Ovary (tissue), 9 donors: ENCODE results near the gene SYS1. TPM values are rescaled to one million over a fixed set of nuclear protein-coding genes. Genes with fewer than 3 reads are reported as not detected.
"Not testable (repeated sequence)": the region's sequence is repeated elsewhere in the genome, so short reads cannot be mapped to it uniquely, and the experiment has no call there.

Source experiments
- DNase-seq, 5 donors: peaks; one replicate each; pipeline ENCODE4 v3.0.0-alpha.2; 2019 to 2020
- H3K27ac ChIP-seq, 2 donors: fragments of 200-600 bp; one replicate each; pipeline versions ENCODE4 v1.5.1 to v1.8.0; 2019 to 2022
- H3K27me3 ChIP-seq: fragments of 200-600 bp; one replicate; pipeline ENCODE4 v1.8.0; 2022
- H3K36me3 ChIP-seq: fragments of 200-600 bp; sonication (generic); one replicate; pipeline ENCODE4 v1.5.1; 2019
- H3K4me1 ChIP-seq: one replicate; pipeline ENCODE4 v1.8.1; 2013; ENCODE audit warnings: mild to moderate bottlenecking, moderate library complexity; ENCODE audit not compliant: insufficient read depth
- H3K4me3 ChIP-seq: fragments of 200-600 bp; sonication (generic); one replicate; pipeline ENCODE4 v1.5.1; 2017
- H3K9me3 ChIP-seq, 2 donors: fragments of 200-600 bp in 1 of 2; sonication (generic) in 1 of 2; one replicate each; pipeline versions ENCODE4 v1.5.1 to v1.8.1; 2013 to 2019; ENCODE audit warnings: mild to moderate bottlenecking in 1 of 2, moderate library complexity in 1 of 2
- EP300 ChIP-seq: sonication (generic); formaldehyde crosslinking; IDR thresholded peaks from one replicate; pipeline ENCODE4 v1.6.1; 2017; ENCODE audit warnings: antibody characterized with exemption
- POLR2A ChIP-seq: fragments of 450-650 bp; IDR thresholded peaks from one replicate; pipeline ENCODE4 v1.6.1; 2017; ENCODE audit warnings: antibody characterized with exemption, mild to moderate bottlenecking, moderate library complexity
- WGBS, 3 donors: extraction: QIAGEN DNeasy Blood & Tissue Kit in 1 of 3; methylation state at CpG; one replicate each; pipeline versions ENCODE4 v1.1.5 to v1.1.7; 2013 to 2017; 5-methylcytosine and 5-hydroxymethylcytosine counted together
- intact Hi-C, 4 donors: fragments of 100-400 bp; cut with DNase I; formaldehyde crosslinking; loops; one replicate each; pipeline versions ENCODE4 v1.11.0 to v1.15.1; 2022 to 2023
- polyA plus RNA-seq, 2 donors: library from polyadenylated mRNA; stranded (reverse); fragments of 200-250 nt in 1 of 2; fragments of 350-450 nt in 1 of 2; fragmentation: Illumina TruSeq in 1 of 2; extraction: RNeasy Lipid Tissue Mini Kit (QIAGEN cat#74804) in 1 of 2; gene quantifications; one replicate each; pipeline ENCODE4 v1.2.3, GENCODE V29; 2013 to 2014
- total RNA-seq, 7 donors: library from RNA; depleted of rRNA in 2 of 7; stranded (reverse); fragments of >200 nt in 2 of 7; fragmentation: NEBNext Ultra II Directional in 3 of 7; extraction: Animal tissue kit (Norgen Biotek cat#: 25700) in 3 of 7; gene quantifications; one replicate each; pipeline versions ENCODE4 v1.1.0 to v1.2.4, GENCODE V29; 2016 to 2023
- TF ChIP-seq, protein P1 (sequence below), 3 donors: fragments of 450-650 bp in 2 of 3; fragments of 200-600 bp in 1 of 3; IDR thresholded peaks; one replicate each; pipeline versions ENCODE4 v1.5.1 to v1.8.0; 2016 to 2022; ENCODE audit warnings: antibody characterized with exemption in 3 of 3, mild to moderate bottlenecking in 1 of 3
- donor health status: DM: no; HTN: no; CAD: no; lungs with moderate emphysema.
- donor health status: DM: no; HTN: no; CAD: no.
- donor health status: Bipolar disorder and iron deficiency.
- donor health status: DM: yes; HTN: yes; CAD: no.
- donor health status: DM: no; HTN: no; CAD: no.
- donor health status: DM: yes; HTN: yes; CAD: no.

Gene SYS1
- total and polyA plus RNA-seq, 9 donors: 29.2 to 69.7 (median 33.0) TPM

GRCh38 chr20:45350217-45350616, 12.7 kb upstream of the SYS1 start:
- intact Hi-C loops: no loop called here
- WGBS, 3 donors: 46 to 55% (median 48%) methylated on average over 1 of the region's 1 CpG

DNA sequence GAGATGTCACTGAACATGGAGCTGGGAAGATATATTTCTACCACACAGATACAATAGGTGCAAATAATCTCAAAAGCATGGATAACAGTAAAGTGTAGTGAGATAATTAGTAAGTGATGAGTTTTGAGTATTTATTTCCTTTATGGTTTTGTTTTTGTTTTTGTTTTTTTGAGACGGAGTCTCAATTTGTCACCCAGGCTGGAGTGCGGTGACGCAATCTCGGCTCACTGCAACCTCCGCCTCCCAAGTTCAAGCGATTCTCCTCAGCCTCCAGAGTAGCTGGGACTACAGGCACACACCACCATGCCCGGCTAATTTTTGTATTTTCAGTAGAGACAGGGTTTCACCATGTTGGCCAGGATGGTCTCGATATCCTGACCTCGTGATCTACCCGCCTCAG, 12.2 kb upstream of the SYS1 start:
- DNase-seq: not testable (repeated sequence)

More at GRCh38 chr20:45350217-45350616, 12.7 kb upstream of the SYS1 start:
- H3K27me3 ChIP-seq: no peaks in the 10 kb centered on the region
- TF ChIP-seq, protein P1, sequence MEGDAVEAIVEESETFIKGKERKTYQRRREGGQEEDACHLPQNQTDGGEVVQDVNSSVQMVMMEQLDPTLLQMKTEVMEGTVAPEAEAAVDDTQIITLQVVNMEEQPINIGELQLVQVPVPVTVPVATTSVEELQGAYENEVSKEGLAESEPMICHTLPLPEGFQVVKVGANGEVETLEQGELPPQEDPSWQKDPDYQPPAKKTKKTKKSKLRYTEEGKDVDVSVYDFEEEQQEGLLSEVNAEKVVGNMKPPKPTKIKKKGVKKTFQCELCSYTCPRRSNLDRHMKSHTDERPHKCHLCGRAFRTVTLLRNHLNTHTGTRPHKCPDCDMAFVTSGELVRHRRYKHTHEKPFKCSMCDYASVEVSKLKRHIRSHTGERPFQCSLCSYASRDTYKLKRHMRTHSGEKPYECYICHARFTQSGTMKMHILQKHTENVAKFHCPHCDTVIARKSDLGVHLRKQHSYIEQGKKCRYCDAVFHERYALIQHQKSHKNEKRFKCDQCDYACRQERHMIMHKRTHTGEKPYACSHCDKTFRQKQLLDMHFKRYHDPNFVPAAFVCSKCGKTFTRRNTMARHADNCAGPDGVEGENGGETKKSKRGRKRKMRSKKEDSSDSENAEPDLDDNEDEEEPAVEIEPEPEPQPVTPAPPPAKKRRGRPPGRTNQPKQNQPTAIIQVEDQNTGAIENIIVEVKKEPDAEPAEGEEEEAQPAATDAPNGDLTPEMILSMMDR (IDR thresholded peaks at IDR 0.05): no peak
- TF ChIP-seq POLR2A (no peak), EP300 (no peak)
- no peaks in the 10 kb centered on the region for H3K9me3 ChIP-seq
- peaks cover 6% of the 10 kb centered on the region for H3K4me1 ChIP-seq
- DNase-seq: no peak
- no peak overlapping the region for H3K27ac ChIP-seq
- no peak overlapping the region for H3K4me3 ChIP-seq
- H3K36me3 ChIP-seq: no peaks in the 10 kb centered on the region

DNA sequence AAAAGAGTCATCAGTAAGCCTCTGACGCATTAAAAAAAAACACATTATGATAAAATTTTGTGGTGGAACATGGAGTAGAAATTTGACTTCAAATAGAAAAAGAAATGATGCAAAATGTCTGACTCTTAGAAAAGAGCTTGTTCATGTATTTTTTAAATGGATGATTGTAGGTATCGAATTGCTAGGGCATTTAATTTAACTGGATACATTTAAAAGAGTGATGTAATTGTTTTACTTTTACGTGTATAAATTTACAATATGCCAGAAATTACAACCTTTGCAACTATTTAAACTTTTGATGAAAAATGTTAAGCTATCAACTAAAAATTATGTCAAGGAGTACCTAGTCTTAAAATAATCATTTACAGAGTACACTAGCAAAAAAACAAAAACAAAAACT, 10.2 kb upstream of the SYS1 start:
- no peak for DNase-seq
- TF ChIP-seq EP300 (no peak), POLR2A (no peak)
- TF ChIP-seq, protein P1 (IDR thresholded peaks at IDR 0.05): no peak
- no peaks in the 10 kb centered on the region for H3K36me3 ChIP-seq
- no peaks in the 10 kb centered on the region for H3K4me1 ChIP-seq
- no peak overlapping the region for H3K27ac ChIP-seq
- no peaks in the 10 kb centered on the region for H3K9me3 ChIP-seq
- H3K4me3 ChIP-seq: no peak overlapping the region
- WGBS, 3 donors: 74 to 81% (median 80%) methylated on average over 3 of the region's 3 CpGs
- H3K27me3 ChIP-seq: no peaks in the 10 kb centered on the region
- intact Hi-C loops: no loop called here

More for the DNA sequence above, 12.2 kb upstream of the SYS1 start:
- H3K4me1 ChIP-seq, intact Hi-C loops, H3K27me3 ChIP-seq, H3K4me3 ChIP-seq, H3K9me3 ChIP-seq, H3K36me3 ChIP-seq, H3K27ac ChIP-seq: not testable (repeated sequence)
- WGBS, 3 donors: 93 to 94% (median 93%) methylated on average over 10 of the region's 10 CpGs

GRCh38 chr20:45353746-45354145, 9.2 kb upstream of the SYS1 start:
- no peaks in the 10 kb centered on the region for H3K36me3 ChIP-seq
- no peaks in the 10 kb centered on the region for H3K9me3 ChIP-seq
- H3K27me3 ChIP-seq: no peaks in the 10 kb centered on the region
- no peak overlapping the region for H3K4me3 ChIP-seq
- H3K27ac ChIP-seq: no peak overlapping the region
- 83 to 96% (median 92%) methylated on average over 1 of the region's 1 CpG for WGBS, 3 donors
- no peak for DNase-seq
- intact Hi-C loops: no loop called here
- peaks cover 3% of the 10 kb centered on the region for H3K4me1 ChIP-seq
- TF ChIP-seq EP300 (no peak), POLR2A (no peak)
- TF ChIP-seq, protein P1 (IDR thresholded peaks at IDR 0.05): no peak

GRCh38 chr20:45354423-45355208, 8.3 kb upstream of the SYS1 start:
- no peaks in the 10 kb centered on the region for H3K36me3 ChIP-seq
- TF ChIP-seq, protein P1 (IDR thresholded peaks at IDR 0.05): no peak
- TF ChIP-seq POLR2A (no peak), EP300 (no peak)
- 72 to 81% (median 72%) methylated on average over 9 of the region's 9 CpGs for WGBS, 3 donors
- DNase-seq: no peak
- no peaks in the 10 kb centered on the region for H3K9me3 ChIP-seq
- intact Hi-C loops: no loop called here
- no peak overlapping the region for H3K27ac ChIP-seq
- peaks cover 3% of the 10 kb centered on the region for H3K4me1 ChIP-seq
- no peak overlapping the region for H3K4me3 ChIP-seq
- H3K27me3 ChIP-seq: no peaks in the 10 kb centered on the region
